CD4-positive, alpha-beta T cell treated with Interleukin-6 at 100 ng/mL for 8 hours (primary cell): ENCODE measurements around the gene ASB10.

ENCODE experiments used
- DNase-seq: peaks from one replicate; pipeline ENCODE4 v3.0.0-alpha.2; 2020; ENCODE audit warnings: mixed read lengths, low spot score

ASB10 gene

DNA sequence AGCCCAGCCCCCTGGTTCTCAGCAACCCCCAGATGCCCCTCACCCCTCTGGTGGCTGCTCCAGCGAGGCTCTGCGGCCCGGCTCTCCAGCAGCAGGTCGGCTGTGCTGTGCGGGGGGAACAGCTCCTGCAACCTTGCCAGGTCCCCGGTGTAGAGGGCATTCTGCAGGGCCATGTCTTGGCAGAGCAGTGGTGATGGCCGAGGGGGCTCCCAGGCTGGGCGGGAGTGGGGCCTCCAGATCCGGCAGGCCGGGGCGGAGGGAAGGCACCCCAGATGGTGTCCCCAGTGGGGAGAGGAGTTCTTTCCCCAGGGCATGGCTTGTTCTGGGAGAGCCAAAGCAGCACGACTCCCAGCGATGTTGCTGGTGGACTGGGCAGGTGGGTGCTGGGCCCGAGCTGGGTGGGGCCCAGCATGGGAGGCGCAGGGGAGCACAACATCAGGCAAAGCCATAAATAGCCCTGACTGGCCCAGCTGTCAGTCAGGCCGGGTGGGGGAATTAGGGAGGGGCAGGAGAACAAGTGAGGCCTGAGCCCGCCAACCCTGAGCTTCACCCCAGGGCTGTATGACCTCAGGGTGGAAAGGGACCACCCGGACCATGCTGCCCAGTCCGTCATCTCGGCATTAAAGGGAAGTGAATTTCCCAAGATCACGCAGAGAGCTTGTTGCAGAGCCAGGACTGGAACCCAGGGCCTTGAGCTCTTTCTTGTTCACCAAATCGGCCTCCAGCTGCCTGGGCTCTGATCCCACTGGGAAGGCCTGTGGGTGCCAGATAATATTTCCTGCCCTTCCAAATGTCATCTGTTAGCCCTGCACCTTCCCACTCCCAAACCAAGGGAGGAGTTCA lies 580 bp upstream of the ASB10 start:
- no peak for DNase-seq

DNA sequence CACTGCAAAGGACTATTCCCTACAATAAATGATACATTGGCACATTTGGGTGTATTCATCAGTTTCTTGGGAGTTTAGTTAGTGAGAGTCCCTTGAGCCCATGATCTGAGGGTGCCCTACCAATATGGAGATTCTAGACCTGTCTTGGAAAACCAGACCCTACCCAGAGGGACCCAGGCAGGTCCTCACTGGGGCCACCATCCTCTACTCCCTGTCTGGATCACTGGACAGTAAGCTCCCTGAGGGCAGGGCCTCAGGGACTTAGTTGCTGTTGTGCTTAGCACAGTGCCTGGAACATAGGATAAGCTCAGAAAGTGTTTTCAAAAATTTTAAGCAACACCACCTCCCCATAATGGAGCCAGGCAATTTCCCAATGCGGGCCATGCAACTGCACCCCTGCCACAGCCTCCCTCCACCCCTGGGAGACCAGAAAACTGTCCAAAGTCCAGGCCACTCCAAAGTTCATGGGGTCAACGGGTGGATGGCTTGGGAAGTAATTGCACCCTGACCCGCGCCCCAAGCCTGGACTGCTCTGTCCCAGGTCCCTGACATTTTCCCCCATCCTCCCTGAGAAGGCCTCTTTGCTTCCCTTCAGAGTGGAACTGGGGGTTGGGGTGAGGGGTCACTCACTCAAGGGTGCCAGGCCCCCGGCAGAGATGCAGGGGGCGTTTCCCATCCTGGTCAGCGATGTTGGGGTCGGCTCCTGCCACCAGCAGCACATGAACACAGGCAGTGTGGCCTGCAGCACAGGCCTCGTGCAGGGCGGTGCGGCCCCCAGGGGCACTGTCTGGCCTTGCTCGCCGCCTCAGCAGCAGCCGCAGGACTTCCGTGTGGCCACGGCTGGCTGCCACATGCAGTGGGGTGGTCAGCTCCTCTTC lies 1.0 kb downstream of the ASB10 start:
- DNase-seq, result no peak

DNA sequence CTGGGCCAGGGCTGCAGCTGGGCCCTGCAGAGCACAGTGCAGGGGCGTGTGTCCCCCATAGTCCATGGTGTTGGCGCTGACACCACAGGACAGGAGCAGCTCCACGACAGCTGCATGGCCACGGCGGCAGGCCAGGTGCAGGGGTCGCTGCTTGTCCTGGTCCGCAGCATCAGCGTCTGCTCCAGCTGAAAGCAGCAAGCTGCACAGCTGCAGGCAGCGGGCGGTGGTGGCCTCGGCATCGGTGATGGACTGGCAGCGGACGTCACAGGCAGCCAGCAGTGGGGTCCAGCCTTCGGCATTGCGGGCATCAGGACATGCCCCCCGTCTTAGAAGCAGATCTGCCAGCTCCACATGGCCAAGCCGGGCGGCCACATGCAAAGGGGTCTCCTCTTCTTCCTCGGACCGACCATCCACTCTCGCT lies 6.0 kb downstream of the ASB10 start:
- DNase-seq, result no peak

- no peak for DNase-seq
Measured at GRCh38 chr7:151179946-151180345, 7.1 kb downstream of the ASB10 start.

DNA sequence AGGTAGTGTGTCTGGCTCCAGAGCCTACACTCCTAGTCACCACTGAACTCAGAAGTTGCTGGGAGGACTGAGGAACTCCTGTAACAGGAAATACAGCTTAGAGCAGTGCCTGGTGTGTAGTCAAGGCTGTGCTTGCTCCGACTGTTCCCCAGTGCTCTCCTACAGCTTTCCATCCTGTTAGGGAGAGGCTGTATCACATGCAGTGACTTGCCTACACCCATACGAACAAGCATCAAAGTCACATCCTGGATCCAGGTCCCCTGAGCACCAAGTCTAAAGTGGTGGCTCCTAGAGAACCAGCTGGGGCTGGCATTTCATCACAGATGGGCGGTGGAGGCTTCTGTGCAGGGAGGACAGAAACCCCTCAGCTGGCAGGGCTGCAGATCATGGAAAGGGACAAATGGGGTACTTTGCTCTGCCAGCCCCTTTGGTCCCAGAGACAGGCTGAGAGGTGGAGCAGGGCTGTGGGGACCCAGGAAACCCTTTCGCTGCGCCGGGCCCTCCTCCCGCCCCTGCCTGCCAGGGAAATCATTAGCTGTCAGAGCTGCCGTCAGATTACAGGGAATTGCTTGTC lies 7.7 kb downstream of the ASB10 start:
- no peak for DNase-seq

- no peak for DNase-seq
Measured at GRCh38 chr7:151178831-151179230, 8.2 kb downstream of the ASB10 start.

DNA sequence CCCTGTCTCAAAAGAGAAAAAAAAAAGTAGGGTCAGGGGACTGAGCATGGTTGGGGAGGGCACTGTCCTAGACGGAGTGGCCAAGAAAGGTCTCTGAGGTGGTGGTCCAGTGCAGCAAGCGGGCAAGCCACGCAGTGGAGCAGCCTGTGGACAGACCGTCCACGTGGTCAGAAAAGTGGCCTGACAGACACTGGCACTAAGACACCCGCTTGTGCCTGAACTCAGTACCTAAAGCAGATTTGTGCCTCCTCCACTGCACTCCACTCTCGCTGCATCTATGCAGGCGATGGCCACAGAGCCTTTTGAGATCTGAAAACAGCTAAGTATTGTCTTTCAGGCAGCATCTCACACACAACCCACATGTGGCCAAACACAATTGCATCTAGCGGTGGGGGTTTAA lies 8.8 kb downstream of the ASB10 start:
- DNase-seq, result no peak

GRCh38 chr7:151177310-151177709 lies 9.7 kb downstream of the ASB10 start:
- no peak for DNase-seq

GRCh38 chr7:151176401-151176800 lies 10.6 kb downstream of the ASB10 start:
- no peak for DNase-seq

GRCh38 chr7:151175793-151176311 lies 11.2 kb downstream of the ASB10 start:
- DNase-seq, result no peak

DNA sequence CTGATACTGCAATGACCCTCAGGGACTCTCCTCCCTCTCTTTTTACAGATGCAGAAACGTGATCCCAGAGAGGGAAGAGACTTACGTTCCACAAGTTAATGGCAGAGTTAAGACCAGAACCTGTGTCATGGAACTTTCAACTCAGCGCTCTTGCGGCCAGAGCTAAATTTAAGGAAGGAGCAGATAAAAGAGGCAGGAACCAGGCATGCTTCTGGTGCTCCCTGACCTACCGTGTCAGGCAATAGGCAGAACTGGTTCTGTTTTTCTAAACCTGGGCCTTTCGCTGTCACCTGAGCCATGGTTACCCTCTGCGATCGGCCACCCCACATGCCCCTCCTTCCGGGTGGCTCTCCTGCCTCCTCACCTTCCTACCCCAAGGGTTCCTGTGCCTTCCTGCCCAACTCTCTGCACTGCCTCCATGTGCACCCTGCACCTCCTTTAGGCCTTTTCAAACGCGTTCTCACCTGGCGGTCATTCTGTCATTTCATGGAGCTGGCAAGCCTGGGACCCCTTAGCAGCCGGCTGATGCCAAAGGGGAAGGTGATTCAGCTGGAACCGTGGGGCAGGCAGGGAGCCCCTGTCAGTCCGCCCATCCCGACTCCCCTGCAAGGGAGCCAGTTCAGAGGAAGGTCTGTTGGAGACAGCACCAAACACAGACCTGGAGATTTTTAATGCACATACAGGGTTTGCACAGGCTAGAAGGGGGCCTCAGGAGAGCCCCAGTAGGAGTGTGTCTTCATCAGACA lies 11.8 kb downstream of the ASB10 start:
- no peak for DNase-seq

DNA sequence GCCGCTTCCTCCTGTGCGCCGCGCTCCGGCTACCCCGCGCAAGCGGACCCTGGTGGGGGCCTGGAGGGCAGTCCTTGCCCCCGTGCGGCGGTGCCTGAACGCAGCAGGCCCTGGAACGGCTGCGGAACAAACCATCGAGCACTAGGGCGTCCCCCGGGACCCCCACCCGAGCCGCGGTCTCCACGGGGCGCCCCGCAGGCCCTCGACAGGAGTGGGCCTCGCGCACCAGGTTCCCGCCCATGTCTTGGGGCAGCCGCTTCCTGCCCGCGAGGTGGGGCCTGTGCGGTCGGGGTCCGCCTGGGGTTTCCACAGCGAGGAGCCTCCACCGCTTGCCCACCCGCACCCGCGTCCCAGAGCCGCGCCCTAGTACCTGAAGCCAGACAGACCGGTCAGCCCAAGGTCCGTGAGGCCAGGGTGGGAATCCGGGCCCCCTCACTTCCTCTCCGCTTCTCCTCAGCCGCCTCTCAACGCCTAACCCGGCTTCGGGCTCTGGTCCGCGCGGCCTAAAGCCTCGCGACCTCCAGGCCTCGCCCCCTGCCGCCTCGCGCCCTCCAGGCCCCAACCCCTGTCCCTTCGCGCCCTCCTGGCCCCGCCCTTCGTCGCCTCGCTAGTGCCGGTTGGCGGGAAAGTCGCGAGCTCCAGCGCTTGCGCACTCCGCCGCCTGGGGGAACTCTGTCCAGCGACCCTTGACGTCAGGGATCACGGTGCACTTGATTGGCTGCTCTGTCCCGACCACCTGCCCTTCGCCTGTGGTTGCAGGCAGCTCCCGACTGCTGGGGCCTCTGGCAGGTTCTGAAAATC lies 12.6 kb downstream of the ASB10 start:
- no peak for DNase-seq

DNA sequence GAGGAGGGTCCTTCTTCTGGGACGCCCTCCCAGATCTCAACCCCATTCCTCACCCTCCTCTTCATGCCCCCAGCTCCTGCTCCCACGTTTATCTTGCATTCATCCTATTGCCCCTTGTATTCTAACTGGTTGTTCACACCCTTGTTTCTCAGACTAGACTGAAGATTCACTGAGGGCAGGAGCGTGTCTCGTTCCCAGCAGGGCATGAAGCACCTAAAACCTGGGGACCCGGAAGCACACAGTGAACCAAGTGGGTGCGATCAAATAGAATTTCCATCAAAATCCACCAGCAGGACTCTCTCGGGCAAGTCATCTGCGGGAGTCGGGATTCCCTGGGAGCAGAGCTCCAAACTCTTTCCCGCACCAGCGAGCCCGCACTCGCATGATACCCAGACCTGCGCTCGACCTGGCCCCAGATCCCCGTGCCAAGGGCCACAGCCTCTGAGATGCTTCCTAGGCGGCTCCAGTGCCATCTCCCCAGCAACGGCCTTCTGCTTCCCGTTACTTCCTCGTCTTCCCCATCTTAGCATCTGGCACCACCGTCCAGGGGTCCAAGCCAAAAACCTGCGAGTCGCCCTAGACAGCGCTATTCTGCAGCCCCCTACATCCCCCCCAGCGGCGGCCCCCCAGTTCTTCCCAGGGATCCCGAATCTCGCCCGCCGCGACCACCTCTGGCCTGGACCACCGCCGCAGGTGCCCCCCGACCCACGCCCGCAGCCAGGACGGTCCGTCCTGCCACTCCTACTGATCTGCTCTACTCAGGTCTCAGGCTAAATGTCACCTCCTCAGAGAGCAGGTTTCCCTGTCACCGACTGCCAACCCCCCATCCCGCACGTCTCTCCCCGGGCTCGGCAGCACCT lies 13.4 kb downstream of the ASB10 start:
- DNase-seq, result no peak

GRCh38 chr7:151172273-151173141 lies 14.5 kb downstream of the ASB10 start:
- DNase-seq, result peak; percentile 75

- DNase-seq, result no peak
Measured at GRCh38 chr7:151168787-151169162, 18.3 kb downstream of the ASB10 start.

- DNase-seq, result peak; percentile 40
Measured at GRCh38 chr7:151168003-151168786, 18.9 kb downstream of the ASB10 start.

- no peak for DNase-seq
Measured at GRCh38 chr7:151167197-151167961, 19.7 kb downstream of the ASB10 start, which contains the start of gene GBX1. Gene GBX1, minus strand, starts transcription at chr7:151167694. Its CDS starts 146 bp downstream, at chr7:151167548.
